Measurements from ENCODE around the gene MRAS. TPM values are rescaled to one million over a fixed set of nuclear protein-coding genes. Genes with fewer than 3 reads are reported as not detected.

MRAS gene
- total and polyA plus RNA-seq, 2 of the 4 experiments (the other 2 are of a cell fraction): 59.3 to 60.6 TPM

GRCh38 chr3:138448631-138449030 is 100.3 kb downstream of the MRAS start:
- CTCF ChIA-PET: interaction anchor here (0.7 kb wide), 1 partner anchor 30 kb away, joined by 3 read pairs; no protein-coding TSS in a partner anchor
- dilution Hi-C loops (cut with HindIII; ENCODE audit: low sequenced_read_pairs, unreplicated experiment): no loop called here

More at GRCh38 chr3:138448631-138449030, 100.3 kb downstream of the MRAS start:
- TF ChIP-seq POLR2A (IDR thresholded peaks at IDR 0.05; ENCODE audit: low read depth, low read length): no peak
- TF ChIP-seq RCOR1 (IDR thresholded peaks at IDR 0.05; ENCODE audit: insufficient replicate concordance, low read length): no peak
- TF ChIP-seq CHD1 (IDR thresholded peaks at IDR 0.05; ENCODE audit: low read depth, low read length): no peak
- no peak for TF ChIP-seq MAZ (IDR thresholded peaks at IDR 0.05; ENCODE audit: borderline replicate concordance, low read depth, low read length)
- TF ChIP-seq RAD21 (IDR thresholded peaks at IDR 0.05; ENCODE audit: low read length): no peak
- no peak for TF ChIP-seq RFX5 (IDR thresholded peaks at IDR 0.05; ENCODE audit: low read depth, low read length)
- TF ChIP-seq CEBPB (IDR thresholded peaks at IDR 0.05; ENCODE audit: low read depth, low read length): no peak
- TF ChIP-seq FOS (IDR thresholded peaks at IDR 0.05; ENCODE audit: low read depth, low read length): no peak
- no peak for TF ChIP-seq CTCF (conservative IDR thresholded peaks at IDR 0.05; ENCODE audit: low read depth, low read length)
- TF ChIP-seq ELK1 (IDR thresholded peaks at IDR 0.05; ENCODE audit: borderline replicate concordance, low read depth, low read length): no peak
- TF ChIP-seq MAFK (IDR thresholded peaks at IDR 0.05; ENCODE audit: low read depth, low read length): no peak
- TF ChIP-seq SMC3 (IDR thresholded peaks at IDR 0.05; ENCODE audit: low read depth, low read length): no peak
- no peak for TF ChIP-seq USF2 (IDR thresholded peaks at IDR 0.05; ENCODE audit: low read depth, low read length)
- TF ChIP-seq MXI1 (IDR thresholded peaks at IDR 0.05; ENCODE audit: borderline replicate concordance, low read depth, low read length): no peak
- no peak for TF ChIP-seq NFE2L2 (IDR thresholded peaks at IDR 0.05; ENCODE audit: low read depth, low read length)
- TF ChIP-seq BHLHE40 (IDR thresholded peaks at IDR 0.05; ENCODE audit: low read depth, low read length): no peak
- WGBS, 2 experiments (ENCODE audit: extremely low coverage in 2 of 2, insufficient read length in 1 of 2): no CpG with 5 or more reads among the region's 3 CpGs
- Histone ChIP-seq H4K8ac (ENCODE audit: low read depth in 2 of 2, low read length in 2 of 2) (no peak overlapping the region), H3K27ac (ENCODE audit: insufficient read depth, low read length) (no peak overlapping the region), H2AK9ac (replicated peaks; ENCODE audit: low read depth, low read length, poor library complexity) (no peak overlapping the region), H3K4me2 (ENCODE audit: low read depth, low read length) (no peak overlapping the region), H3K36me3 (ENCODE audit: control insufficient read depth, insufficient read depth, low read length) (no peaks in the 10 kb centered on the region), H2BK20ac (ENCODE audit: low read depth, low read length) (no peak overlapping the region), H2AFZ (replicated peaks; ENCODE audit: low read length, poor library complexity) (no peak overlapping the region), H3K18ac (ENCODE audit: low read depth, low read length) (no peak overlapping the region), H2BK5ac (ENCODE audit: low read depth, low read length, poor library complexity, severe bottlenecking) (no peak overlapping the region), H2BK120ac (ENCODE audit: low read depth, low read length) (no peak overlapping the region), H3K56ac (ENCODE audit: extremely low read depth, insufficient read depth, low read length) (no peak overlapping the region), H3K9ac (ENCODE audit: low read depth, low read length) (no peak overlapping the region), H3K27me3 (ENCODE audit: control insufficient read depth, insufficient read depth, low read length) (peaks cover 11% of the 10 kb centered on the region), H3K4me1 (ENCODE audit: control insufficient read depth, insufficient read depth, low read length) (no peaks in the 10 kb centered on the region), H3K14ac (replicated peaks; ENCODE audit: low read depth, low read length) (no peak overlapping the region), H3K9me3 (ENCODE audit: control insufficient read depth, insufficient read depth, low read length) (no peaks in the 10 kb centered on the region), H3K9me1 (ENCODE audit: insufficient read depth, low read length) (no peaks in the 10 kb centered on the region), H4K5ac (ENCODE audit: low read depth, low read length) (no peak overlapping the region), H3K4me3 (ENCODE audit: insufficient read depth, low read depth, low read length) (no peak overlapping the region), H4K91ac (ENCODE audit: insufficient read depth, low read depth, low read length) (no peak overlapping the region), H3K4ac (ENCODE audit: low read depth, low read length) (no peak overlapping the region), H2BK15ac (ENCODE audit: low read depth, low read length) (no peak overlapping the region), H3K79me1 (ENCODE audit: low read depth in 1 of 2, low read length in 2 of 2) (no peaks in the 10 kb centered on the region), H2AK5ac (ENCODE audit: low read depth, low read length) (no peak overlapping the region), H3K23ac (ENCODE audit: low read depth, low read length) (no peak overlapping the region), H4K20me1 (ENCODE audit: insufficient read depth, low read length) (no peaks in the 10 kb centered on the region)
- intact Hi-C loops (cut with micrococcal nuclease) (no loop called here), in situ Hi-C loops (cut with MboI; ENCODE audit: low sequenced_read_pairs) (no loop called here)
- no peak for DNase-seq
- no peak for ATAC-seq (ENCODE audit: low read depth)
- no TSS peak for BruUV-seq (replicated peaks)
- POLR2A ChIA-PET (ENCODE audit: unreplicated experiment): no interaction called here
